Measurements from ENCODE around the gene CFDP1.

The CFDP1 gene

GRCh38 chr16:75432828-75433731, at the start of gene CFDP1:
CFDP1 (minus strand) TSS chr16:75433503; CDS start chr16:75433352, 151 bp downstream.
- peak; percentile 69 to 96 (median 90) for DNase-seq

GRCh38 chr16:75482434-75483205, 49.3 kb upstream of the CFDP1 start:
- DNase-seq, result peak in 1 of 56 donors; percentile 27

GRCh38 chr16:75481475-75481874, 48.2 kb upstream of the CFDP1 start:
- DNase-seq, result no peak

GRCh38 chr16:75479421-75479990, 46.2 kb upstream of the CFDP1 start:
- DNase-seq, result no peak

- DNase-seq, result no peak
Measured at GRCh38 chr16:75478480-75479345, 45.4 kb upstream of the CFDP1 start.

GRCh38 chr16:75477680-75478473, 44.6 kb upstream of the CFDP1 start:
- peak in 4 of 56 donors; percentile 3 to 55 (median 20) for DNase-seq

GRCh38 chr16:75476817-75477216, 43.5 kb upstream of the CFDP1 start:
- DNase-seq, result no peak

GRCh38 chr16:75475420-75475847, 42.1 kb upstream of the CFDP1 start:
- no peak for DNase-seq

GRCh38 chr16:75472908-75473877, 39.9 kb upstream of the CFDP1 start:
- DNase-seq, result no peak

- DNase-seq, result peak in 52 of 56 donors; percentile 9 to 86 (median 40)
Measured at GRCh38 chr16:75471723-75472633, 38.7 kb upstream of the CFDP1 start.

- no peak for DNase-seq
Measured at GRCh38 chr16:75466760-75467159, 33.5 kb upstream of the CFDP1 start.

- peak; percentile 81 to 99 (median 97) for DNase-seq
Measured at GRCh38 chr16:75464122-75464918, 31.0 kb upstream of the CFDP1 start, which contains the start of gene TMEM170A. TMEM170A (minus strand) TSS chr16:75464689; CDS start chr16:75464600, 89 bp downstream.

- peak in 35 of 56 donors; percentile 6 to 64 (median 40) for DNase-seq
Measured at GRCh38 chr16:75463389-75464121, 30.3 kb upstream of the CFDP1 start.

GRCh38 chr16:75462806-75463205, 29.5 kb upstream of the CFDP1 start:
- DNase-seq, result no peak

GRCh38 chr16:75461575-75461974, 28.3 kb upstream of the CFDP1 start:
- no peak for DNase-seq

- peak in 1 of 56 donors; percentile 3 for DNase-seq
Measured at GRCh38 chr16:75460446-75460845, 27.1 kb upstream of the CFDP1 start.
